NCI-H1930 (cell line): ENCODE measurements around the gene REV1.
"Not testable (repeated sequence)": the region's sequence is repeated elsewhere in the genome, so short reads cannot be mapped to it uniquely, and the experiment has no call there.

Experiments
- DNase-seq, 2 experiments: peaks; one replicate each; lab custom pipeline; 2025; lab: John Stamatoyannopoulos, UW

REV1 gene

DNA sequence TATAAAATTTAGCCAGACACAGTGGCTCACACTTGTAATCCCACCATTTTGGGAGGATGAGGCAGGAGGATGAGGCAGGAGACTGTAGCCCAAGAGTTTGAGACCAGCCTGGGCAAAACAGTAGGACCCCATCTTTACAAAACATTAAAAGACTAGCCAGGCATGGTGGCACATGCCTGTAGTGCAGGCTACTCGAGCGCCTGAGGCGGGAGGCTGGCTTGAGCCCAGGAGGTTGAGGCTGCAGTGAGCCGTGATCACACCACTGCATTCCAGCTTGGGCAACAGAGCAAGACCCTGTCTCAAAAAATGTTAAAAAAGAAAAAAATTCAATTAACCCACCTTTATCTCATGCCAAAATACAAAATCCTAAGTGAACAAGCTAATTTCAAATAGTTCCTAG lies 4.0 kb downstream of the REV1 start:
- no peak for DNase-seq

DNA sequence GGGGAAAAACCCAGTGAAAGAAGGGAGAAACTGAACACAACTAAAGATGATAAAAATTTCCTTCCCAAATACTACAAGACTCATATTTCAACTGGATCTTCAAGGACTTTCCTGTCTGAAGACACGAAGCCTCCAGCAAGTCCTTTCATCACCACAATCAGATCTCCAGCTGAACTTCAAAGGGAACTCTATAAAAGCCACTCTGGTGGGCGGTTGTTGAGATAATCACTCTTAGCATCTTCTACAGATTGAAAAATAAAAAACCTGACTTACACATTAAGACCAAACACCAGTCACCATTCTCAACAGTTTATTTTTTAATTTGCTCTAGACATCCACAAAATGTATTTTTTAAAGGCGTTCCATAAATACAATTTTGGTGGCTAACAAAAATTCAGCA lies 4.4 kb downstream of the REV1 start:
- DNase-seq, result no peak

DNA sequence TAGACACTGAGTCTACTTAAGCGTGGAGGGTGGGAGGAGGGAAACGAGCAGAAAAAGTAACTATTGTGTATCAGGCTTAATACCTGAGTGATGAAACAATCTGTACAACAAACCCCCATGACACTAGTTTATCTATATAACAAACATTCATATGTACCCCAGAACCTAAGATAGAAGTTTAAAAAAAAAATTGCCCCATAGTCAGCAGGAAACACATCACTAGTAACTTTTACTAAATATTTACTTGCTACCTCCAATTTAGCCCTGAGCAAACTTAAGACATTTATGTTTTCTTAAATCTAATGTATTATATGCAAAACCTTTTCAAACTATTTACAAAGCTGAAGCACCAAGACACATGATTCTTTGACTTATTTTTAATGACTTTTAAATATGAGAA lies 5.6 kb downstream of the REV1 start:
- DNase-seq, result no peak

DNA sequence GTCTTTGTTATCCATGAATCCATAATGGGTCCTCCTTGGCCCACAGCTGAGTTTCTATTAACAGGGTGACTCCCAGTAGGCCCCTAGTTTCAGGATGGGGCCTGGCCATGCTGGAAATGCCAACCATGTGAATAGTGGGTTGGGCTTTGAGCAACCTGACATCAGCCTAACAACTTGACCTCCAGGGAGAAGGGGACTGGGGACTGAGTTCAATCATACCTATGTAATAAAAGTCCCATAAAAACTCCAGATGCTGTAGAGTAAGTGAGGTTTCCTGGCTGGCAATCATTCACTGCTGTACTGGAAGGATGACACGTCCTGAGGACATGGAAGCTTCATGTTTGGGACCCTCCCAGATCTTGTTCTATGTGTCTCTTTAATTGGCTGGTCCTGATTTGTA lies 7.9 kb downstream of the REV1 start:
- DNase-seq, result no peak

DNA sequence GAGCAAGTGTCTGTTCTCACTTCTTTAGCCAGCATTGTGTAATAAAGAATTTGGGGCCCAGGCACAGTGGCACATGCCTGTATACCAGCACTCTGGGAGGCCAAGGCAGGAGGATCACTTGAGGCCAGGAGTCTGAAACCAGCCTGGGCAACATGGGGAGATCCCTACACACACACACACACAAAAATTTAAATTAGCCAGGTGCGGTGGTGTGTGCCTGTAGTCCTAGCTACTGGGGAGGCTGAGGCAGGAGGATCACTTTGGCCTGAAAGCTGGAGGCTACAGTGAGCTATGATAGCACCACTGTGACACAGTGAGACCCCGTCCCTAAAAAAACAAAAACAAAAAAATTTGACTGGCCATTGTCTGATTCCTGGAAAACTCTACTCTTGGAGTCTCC lies 8.3 kb downstream of the REV1 start:
- no peak for DNase-seq

DNA sequence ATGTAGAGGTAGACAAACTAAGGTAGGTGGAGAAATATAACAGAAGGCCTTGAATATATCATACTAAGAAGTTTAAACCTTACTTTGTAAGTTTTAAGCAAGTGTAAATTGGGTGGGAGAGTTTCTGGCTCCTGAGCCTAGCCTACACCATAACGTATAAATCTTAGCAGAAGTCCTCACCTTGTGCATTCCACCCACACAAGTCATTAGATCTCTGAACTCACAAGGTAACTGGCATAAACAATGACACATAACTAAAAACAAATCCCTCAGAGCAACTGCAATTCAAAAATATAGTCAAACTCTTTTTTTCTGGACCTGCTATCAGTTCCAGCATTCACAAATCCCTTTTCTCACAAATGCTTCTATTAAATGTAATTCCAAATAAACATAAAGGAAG lies 9.4 kb downstream of the REV1 start:
- DNase-seq, result no peak

DNA sequence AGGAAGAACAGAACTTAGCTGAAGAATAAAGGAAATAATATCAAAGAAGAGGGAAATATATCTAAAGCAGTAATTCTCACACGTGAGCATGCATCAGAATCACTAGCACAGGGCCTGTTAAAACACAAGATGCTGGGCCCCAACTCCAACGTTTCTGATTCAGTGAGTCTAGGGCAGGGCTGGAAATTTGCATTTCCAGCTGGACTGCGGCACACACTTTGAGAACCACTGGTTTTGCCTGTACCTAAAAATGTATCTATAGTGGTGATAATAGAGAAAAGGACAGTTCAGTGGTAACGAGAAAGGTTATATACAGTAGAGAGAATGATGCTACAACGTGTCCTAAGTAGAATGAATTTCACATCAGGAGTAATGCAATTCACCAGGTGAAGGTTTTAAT lies 11.2 kb downstream of the REV1 start:
- no peak for DNase-seq

DNA sequence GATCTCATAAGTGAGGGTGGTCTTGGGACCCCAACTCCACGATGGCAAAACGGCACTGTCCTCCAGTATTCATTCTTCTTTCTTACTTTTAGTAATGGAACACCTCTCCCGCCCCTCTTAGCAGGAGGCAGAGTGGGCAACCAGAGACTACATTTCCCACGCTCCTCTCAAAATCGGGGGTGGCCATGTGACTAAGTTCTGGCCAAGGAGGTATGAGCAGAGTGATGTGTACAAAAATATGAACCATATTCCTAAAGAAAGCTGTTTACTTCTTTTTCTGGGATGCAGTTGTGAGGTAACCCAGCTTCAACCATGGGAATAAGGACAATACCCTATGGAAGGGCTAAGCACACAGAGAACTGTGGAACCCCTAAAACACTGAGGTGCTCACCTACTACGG lies 12.8 kb downstream of the REV1 start:
- DNase-seq, result no peak

DNA sequence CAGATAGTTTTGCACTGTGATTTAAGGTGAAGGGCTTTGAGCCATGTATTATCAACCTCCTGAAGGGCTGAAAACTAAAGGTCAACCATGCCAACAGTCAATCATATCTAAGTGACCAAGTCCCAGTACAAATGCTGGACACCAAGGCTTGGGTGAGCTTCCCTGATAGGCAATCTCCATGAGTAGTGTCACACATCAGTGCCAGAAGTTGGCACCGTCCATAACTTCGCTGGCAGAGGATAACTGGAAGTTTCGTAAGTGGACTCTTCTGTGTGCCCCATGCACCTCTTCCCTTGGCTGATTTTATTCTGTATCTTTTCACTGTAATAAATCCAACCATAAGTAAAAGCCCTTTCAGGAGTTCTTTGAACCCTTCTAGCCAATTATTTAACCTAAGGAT lies 13.2 kb downstream of the REV1 start:
- no peak for DNase-seq

DNA sequence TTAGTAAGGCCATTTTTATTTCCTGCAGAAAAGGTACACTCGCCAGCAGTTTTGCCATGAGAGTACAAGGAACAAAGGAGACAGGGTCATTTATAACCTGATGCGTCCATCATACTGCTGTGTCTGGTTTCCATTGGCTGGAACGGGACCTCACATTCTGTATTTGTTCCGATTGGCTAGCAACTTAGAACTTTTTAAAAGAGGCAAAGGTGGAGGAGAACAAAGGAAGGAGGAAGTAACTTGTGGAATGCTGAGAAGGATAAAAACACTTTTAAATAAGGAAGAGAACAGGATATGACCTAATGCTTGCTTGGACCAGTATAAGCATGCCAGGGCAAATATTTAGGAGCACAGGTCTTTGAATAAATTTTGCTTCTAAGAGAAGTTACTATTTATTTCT lies 14.7 kb downstream of the REV1 start:
- not testable (repeated sequence) for DNase-seq

DNA sequence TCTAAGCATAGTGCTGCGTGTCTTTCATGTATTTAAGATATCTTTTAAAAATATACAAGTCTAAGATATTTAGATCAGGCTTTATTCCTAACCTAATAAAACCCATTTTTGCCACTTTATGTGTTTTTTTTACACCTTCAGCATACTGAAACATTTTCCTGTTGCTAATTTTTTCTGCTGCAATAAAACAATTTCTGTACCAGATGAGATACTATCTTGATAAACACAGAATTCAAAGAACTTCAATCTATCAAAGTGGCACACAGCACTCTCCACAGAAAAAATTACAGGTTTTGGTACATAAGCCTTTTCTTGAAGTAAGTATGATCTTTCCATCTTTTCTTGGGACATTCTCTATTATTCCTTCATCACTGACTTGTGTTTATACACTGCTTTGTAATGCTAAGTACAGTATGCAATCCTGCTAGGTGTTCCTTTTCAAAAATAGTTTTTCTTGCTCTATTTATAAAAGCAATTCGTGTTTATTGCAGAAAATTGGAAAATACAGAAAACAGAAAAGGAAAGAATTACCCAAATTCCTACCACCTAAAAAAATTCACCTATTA lies 16.2 kb downstream of the REV1 start:
- no peak for DNase-seq

DNA sequence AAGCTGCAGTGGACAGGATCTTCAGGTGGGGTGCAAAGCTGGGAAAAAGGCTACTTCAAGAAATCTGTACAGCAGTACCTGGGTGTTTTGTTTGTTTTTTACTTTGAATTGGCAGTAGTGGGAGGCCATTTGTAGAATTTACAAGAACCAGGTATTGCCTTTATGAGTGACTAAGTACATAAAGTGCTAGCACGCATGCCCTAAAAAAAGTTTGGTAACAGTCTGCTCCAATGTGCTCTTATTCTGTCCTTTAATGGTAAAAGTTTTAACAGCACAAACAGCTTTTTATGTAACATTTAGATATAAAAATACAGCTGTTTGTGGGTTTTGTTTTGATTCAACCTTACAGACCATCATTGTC lies 17.2 kb downstream of the REV1 start:
- no peak for DNase-seq

DNA sequence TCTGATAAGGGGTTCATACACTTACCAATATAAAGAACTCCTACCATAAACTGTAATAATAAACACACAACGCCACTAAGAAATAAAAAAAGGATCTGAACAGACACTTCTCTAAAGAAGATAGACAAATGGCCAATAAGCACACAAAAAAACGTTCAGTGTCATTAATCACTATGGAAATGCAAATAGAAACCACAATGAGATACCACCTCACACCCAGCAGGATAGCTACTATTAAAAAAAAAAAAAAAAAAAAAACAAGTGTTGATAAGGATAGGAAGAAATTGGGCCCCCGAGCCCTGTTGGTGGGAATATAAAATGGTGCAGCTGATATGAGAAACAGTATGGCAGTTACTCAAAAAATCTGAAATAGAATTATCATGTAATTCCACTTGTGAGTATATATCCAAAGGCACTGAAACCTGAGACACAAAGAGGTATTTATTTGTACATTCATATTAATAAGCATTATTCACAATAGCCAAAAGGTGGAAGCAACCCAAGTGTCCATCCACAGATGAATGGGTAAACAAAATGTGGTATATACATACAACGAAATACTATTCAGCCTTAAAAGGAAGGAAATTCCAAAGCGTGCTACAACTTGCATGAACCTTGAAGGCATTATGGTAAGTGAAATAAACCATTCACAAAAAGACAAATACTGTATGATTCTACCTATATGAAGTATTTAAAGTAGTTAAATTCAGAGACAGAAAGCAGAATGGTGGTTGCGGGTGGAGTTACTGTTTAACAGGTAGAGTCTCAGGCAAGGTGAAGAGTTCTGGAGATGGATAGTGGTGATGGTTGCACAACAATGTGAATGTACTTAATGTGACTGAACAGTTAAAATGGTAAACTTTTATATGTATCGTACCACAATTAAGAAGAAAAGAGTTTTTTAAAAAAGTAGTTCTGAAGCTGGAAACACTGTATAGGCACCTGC lies 17.9 kb downstream of the REV1 start:
- DNase-seq, result no peak

DNA sequence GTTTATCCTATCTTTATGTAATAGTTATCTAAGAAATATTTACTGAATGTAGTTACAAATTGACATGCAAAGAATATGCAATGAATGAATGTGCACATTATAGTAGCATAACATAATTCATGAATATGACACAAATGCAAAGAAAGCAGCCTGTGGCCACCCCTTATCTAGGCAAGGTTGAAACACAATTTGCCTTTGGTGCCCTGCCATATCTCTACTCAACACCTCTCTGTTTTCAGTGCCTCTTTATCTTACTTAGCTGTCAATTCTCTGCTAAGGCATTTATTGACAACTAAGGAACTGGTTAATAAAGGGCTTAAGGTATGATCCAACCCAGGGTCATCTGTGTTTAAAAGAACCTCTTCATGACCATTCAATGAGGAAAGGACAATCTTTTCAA lies 18.9 kb downstream of the REV1 start:
- DNase-seq, result no peak

DNA sequence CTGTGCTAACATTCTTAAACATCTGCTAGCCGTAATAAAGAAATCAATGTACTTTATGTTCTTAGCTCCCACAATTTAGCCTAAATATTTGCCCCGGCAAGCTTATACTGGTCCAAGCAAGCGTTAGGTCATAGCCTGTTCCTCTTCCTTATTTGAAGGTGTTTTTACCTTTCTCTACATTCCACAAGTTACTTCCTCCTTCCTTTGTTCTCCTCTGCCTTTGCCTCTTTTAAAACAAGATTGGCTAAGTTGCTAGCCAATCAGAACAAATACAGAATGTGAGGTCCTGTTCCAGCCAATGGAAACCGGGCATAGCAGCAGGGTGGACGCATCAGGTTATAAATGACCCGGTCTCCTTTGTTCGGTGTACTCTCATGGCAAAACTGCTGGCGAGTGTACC lies 19.4 kb downstream of the REV1 start:
- DNase-seq, result not testable (repeated sequence)

DNA sequence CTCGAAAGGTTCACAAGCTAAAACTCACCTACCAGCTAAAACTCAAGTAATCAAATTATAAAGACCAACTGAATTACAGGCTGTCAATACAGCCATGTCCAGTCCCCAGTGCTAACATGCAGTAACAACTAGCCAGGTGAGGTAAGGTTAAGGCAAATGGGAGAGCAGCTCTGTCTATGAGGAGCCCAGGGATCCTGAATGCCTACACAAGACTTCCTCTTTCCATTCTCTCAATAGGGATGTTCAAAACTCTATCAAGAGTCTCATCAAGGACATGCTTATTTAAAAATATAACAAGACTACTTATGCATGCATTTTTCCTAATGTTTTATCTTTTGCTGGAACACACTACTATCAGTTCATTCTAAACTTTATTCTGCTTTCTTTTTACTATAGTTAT lies 20.4 kb downstream of the REV1 start:
- DNase-seq, result no peak

DNA sequence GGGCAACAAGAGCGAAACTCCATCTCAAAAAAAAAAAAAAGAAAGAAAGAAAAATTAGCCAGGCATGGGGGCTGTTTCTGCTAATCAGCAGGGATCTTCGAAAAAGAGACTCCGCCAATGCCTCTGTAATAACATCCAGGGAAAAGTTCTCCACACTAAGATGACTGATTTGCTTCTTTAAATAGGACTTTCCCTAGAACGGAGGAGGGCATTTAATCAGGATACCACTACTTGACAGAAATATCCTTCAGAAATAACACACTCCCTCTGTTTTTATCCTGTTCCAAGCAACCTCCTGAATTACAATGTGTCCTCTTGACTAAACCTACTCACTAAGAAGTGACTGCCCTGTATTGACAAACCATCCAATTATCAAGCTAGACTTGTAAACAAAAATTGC lies 21.7 kb downstream of the REV1 start:
- no peak for DNase-seq

DNA sequence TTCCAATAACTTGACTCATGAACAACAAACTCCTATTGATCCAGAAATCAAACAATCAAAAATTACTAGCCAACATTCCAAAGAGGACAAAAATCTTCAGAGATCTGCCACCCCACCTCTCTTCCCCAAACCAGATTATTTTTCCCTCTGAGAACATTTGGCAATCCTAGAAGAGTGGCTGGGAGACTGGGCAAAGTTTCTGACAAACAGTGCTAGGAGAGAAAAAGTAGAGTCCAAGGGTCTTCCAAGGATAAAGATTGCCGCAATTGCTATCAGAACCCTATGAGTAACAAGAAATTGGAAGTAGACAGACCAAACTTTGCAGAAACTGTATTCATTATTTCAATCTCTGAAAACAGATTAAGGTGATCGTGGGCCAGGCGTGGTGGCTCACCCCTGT lies 22.4 kb downstream of the REV1 start:
- no peak for DNase-seq

DNA sequence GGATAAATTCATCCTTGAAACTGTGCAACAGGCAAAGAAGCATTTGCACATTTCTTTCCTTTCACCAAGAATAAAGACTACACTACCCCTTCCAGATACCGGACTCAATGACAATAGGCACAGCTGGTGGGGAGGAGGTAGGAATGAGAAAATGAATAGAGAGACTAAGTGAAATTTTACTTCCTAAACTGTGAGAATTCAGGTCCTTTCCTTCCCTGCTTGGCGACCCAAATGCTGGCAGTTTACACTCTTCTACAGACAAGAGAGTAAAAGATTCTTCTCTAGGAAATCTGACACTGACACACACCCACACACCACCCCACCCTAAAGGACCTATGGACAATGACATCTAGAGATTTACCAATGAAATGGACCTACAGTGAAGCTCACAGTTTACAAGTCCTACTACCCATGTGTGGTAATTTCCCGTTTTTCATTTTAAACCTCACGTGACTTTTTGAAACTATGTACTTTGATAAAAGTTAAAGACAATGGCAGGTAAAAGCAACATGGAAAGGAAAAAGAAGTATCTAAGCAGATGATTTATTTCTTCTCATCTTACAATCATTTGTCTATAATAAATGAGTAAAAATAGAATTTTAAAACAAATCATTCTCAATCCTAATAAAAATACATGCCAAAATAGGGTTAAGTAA lies 27.9 kb downstream of the REV1 start:
- DNase-seq, result no peak

DNA sequence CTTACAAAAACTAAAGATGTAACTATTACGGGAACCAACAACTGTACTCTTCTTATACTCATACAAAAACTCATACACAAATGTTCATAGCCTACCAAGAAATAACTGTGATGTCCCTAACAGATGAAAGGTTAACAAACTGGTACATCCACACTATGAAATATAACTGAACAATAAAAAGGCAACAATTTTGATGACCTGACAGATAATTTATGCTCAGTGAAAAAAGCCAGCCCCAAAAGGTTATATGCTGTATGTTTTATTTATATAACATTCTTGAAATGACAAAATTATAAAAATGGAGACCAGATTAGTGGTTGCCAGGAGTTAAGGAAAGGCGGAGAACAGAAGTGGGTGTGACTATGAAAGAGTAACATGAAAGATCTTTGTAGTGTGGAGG lies 31.3 kb downstream of the REV1 start:
- DNase-seq, result no peak

DNA sequence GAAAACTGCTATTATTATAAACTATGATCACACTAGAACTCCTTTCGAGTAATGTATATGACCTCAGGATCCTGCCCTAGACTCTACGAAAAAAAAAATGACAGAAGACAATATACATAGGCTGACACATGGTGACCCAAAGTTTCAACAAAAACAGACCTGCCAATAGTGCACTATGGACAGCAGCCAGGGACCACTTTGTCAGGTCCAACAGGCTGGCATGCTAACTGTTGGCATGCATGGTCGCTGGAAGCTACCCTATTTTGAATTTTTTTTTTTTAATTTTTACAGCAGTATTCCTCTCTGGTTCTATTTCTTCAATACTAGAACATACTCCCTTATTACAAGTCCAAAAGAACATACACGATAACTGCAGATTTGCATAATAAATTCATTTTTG lies 38.1 kb downstream of the REV1 start:
- DNase-seq, result no peak

DNA sequence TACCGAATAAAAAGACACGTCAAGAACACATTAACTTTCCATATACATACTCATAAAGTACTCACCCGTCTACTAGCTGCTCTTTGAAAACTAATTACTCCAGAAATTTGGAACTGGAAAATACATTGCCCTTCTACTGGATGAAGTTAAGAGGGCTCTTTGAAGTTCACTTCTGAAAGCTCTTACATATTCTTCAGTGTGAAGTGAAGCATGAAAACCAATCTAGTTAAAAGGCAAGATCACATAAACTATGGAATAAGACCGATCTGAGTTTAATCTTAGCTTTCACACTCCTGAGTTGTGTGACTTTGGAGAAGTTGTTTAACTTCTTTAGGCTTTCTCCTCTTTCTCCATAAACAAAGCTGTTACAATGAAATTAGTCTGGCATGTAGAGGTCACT lies 38.5 kb downstream of the REV1 start:
- no peak for DNase-seq

DNA sequence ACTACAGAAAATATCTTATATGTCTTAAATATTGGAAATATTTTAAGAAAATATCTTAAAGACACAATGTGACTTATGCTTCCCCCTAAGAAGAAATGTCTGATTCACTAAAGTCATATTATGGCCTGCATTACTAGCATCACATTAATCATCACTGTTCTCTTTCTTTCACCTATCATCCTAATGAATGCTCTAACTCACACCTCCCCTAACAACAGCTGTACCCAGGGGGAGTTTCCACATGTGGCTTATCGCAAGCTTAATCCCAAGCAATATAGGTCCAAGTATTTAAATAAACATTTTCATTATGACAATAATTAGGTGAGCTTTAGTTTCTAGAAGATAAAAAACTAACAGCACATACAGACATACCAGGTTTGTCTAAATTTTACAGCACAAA lies 39.6 kb downstream of the REV1 start:
- no peak for DNase-seq
